ENCODE data around the gene GJB3.
"Not testable (repeated sequence)": the region's sequence is repeated elsewhere in the genome, so short reads cannot be mapped to it uniquely, and the experiment has no call there.

The GJB3 gene

DNA sequence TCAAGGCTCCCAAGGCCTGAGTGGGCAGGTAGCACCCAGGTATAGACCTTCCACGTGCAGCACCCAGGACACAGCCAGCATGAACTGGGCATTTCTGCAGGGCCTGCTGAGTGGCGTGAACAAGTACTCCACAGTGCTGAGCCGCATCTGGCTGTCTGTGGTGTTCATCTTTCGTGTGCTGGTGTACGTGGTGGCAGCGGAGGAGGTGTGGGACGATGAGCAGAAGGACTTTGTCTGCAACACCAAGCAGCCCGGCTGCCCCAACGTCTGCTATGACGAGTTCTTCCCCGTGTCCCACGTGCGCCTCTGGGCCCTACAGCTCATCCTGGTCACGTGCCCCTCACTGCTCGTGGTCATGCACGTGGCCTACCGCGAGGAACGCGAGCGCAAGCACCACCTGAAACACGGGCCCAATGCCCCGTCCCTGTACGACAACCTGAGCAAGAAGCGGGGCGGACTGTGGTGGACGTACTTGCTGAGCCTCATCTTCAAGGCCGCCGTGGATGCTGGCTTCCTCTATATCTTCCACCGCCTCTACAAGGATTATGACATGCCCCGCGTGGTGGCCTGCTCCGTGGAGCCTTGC is 19.7 kb upstream of the GJB3 start:
- DNase-seq (ENCODE audit: low read depth), result no peak

DNA sequence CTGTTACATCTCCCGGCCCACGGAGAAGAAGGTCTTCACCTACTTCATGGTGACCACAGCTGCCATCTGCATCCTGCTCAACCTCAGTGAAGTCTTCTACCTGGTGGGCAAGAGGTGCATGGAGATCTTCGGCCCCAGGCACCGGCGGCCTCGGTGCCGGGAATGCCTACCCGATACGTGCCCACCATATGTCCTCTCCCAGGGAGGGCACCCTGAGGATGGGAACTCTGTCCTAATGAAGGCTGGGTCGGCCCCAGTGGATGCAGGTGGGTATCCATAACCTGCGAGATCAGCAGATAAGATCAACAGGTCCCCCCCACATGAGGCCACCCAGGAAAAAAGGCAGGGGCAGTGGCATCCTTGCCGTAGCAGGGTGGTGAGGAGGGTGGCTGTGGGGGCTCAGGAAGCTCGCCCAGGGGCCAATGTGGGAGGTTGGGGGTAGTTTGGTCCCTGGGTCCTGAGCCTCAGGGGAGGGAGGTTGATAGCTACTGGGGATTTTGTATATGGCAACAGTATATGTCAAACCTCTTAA is 19.2 kb upstream of the GJB3 start:
- DNase-seq (ENCODE audit: low read depth), result no peak

DNA sequence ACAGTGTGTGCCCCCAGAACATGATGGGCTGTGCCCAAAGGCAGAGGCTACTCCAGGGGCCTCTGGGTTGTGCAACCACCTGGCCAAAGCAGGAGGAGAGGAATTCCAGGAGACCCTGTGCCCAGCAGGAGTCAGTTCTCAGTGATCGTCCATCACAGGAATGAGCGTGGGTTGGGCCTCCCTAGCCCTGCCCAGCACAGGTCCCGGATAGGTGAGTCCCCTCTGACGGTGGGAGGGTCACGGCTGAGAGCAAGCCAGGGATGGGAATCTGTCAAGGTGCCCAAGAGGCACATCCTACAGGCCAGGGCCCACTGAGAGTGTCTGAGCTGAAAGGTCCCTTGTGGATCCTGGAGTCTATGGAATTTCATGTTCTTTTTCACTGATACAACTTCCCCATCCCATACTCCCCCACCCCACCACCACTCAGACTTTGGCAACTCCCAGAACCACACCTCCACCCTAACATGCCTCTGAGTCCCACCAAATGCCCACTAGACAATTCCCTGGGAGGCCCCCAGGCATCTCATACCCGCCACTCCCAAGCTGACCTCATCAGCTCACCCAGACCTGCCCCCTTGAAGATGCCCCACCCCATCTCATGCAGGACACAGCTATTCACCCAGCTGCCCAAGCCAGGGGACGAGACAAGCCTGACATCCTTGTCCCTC is 18.4 kb upstream of the GJB3 start:
- peak; percentile 36 for DNase-seq (ENCODE audit: low read depth)

DNA sequence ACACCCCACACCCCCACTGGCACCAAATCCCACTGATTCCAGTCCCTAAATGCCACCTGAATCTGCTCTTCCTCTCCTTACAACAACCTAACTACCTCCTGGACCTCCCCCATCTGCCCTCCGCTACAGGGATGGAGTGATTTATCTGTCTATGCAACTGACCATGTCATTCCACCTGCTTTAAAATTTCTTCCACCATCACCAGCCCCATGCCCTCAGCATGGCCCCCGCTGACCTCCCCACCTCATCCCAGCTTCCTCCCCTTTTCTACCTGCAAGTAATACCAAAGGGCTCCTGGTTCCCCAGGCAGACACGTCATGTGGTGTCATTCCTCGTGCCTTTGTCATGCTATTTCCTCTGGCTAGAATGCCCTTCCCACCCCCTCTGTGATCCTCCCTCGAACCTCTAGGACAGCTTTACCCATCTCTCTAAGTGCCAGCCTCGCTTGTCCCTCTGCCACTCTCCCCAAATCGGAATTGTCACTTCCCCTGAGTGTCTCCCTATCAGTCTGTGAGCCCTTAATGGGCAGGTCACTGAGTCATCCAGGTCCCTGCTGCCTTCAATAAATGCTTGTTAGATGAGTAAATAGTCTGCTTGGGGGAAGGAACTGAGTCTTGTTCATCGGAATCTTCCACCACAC is 17.8 kb upstream of the GJB3 start:
- DNase-seq (ENCODE audit: low read depth), result peak; percentile 84

DNA sequence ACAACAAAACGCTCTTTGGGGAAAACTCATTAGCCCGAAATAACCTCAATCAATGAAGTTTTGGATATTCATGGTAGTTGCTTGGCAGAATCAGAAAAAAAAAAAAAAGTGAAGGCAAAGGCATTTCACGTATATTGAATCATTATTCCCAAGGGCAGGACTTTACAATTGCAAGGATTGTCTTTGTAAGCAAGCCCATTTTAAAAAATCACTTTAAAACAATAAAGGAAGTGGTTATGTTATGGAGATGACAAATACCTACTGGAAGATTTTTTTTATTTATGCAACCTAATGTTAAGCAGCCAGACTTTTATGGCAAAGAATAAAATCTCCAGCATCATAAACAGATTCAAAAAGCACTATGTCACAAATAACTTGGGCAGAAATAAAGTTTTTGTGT is 12.2 kb upstream of the GJB3 start:
- DNase-seq (ENCODE audit: low read depth), result no peak

DNA sequence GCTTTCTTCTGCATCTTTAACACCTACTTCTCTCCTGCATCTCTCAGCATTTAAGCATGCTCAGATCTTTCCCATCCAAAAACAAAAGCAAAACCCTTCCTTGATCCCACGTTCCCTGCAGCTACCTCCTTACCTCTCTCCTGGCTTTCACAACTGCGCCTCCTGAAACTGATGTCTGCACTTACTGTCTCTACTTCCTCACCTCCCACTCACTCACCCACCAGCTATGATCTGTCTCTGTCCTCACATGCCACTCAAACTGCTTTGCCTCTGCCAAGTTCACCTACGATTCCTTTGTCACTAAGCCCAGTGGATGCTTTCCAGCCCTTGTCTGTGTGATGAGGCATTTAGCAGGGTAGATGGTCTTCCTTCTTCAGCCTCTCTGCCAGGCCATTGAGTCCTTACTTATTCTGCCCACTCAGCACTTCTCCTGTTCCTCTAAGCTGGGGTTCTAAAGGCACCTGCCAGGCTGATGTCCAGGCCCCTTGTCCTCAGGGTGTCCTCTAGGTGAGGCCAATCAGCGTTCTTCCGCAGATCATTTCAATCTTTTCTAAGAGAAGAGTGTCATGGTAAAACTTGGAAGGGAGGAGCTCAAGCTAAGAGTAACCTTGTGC is 10.0 kb upstream of the GJB3 start:
- no peak for DNase-seq (ENCODE audit: low read depth)

DNA sequence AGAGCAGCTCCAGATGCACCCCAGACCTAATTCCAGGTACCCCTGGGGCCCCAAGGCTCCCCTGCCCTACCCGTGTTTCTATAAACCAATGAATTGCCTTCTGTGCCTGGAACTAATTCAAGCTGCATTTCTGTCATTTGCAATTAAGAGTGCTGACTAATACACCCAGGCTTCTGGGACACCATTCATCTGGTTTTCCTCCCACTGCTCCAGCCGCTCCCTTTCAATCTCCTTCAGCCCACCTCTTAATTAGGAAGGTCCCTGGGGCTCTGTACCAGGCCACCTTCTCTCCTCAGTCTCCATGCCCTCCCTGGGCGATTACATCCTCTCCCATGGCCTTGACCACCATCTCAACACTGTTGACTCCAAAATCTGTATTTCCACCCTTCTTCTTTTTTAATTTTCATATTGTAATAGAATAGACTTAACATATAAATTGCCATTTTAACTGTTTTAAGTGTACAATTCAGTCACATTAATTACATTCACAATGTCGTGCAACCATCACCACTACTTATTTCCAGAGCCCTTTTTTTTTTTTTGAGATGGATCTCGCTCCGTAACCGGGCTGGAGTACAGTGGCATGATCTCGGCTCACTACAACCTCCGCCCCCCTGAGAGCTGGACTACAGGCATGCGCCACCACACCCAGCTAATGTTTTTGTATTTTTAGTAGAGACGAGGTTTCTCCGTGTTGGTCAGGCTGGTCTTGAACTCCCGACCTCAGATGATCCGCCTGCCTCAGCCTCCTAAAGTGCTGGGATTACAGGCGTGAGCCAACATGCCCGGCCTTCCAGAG is 9.2 kb upstream of the GJB3 start:
- DNase-seq (ENCODE audit: low read depth), result no peak

DNA sequence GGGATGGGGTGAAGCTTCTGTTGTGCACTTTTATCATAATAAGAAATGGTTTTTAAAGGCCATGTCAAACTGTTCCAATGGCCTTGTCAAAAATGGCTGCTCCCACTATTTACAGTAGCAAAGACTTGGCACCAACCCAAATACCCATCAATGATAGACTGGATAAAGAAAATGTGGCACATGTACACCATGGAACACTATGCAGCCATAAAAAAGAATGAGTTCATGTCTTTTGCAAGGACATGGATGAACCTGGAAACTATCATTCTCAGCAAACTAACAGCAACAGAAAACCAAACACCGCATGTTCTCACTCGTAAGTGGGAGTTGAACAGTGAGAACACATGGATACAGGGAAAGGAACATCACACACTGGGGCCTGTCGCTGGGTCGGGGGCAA is 7.9 kb upstream of the GJB3 start:
- not testable (repeated sequence) for DNase-seq (ENCODE audit: low read depth)

DNA sequence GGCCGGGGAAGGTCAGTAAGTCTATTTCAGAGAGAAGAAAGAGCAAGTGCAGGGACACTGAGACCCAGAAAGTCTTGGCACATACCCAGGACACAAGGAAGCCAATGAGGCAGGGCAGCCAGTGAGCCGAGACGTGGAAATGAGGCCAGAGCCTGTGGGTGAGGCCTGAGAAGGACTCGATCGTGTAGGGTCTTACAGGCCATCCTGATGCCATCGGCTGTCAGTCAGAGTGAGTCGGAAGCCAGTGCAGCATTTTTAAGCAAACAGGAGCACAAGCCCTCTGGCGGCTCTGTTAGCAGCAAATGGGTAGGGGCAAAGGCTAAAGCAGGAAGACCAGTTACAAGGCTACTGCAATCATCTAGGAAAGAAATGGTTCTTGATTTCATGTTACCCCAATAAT is 6.1 kb upstream of the GJB3 start:
- no peak for DNase-seq (ENCODE audit: low read depth)

DNA sequence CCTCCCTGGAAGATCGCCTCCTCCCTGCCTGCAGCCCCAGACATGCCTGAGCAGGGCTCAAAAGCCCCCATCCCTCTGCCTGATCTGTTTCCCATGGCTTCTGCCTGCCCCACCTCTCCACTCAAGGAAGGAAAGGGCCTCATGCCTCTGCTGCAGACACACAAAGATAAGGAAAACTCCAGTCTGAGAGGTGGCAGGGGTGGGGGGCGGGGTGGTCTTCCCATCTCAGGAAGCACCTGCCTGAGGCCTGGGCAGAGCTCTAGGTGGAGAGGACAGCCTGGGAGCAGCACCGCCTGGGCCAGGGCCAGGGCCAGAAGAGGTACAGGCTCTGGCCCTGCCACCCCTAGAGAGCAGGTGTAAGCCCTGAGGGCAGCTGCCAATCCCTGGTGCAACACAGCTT is 4.1 kb upstream of the GJB3 start:
- no peak for DNase-seq (ENCODE audit: low read depth)

DNA sequence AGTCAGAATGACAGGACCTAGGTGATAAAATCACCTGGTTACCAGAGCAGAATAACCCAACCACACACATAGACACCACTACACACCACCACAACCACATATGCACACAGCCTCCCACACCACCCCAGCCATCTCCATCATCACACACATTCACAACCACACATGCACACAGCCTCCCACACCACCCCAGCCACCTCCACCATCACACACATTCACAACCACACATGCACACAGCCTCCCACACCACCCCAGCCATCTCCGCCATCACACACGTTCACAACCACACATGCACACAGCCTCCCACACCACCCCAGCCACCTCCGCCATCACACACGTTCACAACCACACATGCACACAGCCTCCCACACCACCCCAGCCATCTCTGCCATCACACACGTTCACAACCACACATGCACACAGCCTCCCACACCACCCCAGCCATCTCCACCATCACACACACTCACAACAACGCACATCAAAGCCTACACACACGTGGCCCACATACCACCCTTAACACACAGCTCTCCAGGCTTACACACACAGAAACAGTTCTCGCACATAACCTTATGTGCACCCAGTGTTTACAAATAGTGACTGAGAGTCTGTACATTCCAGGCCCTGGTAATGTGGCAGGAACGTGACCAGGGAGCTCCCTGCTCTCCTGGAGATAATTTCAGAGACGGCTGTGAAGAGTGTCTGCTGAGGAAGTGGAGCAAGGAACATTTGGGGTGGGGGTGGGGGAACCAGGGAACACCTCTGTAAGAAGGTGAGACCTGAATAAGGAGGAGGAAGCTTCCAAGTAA is 3.3 kb upstream of the GJB3 start:
- no peak for DNase-seq (ENCODE audit: low read depth)

DNA sequence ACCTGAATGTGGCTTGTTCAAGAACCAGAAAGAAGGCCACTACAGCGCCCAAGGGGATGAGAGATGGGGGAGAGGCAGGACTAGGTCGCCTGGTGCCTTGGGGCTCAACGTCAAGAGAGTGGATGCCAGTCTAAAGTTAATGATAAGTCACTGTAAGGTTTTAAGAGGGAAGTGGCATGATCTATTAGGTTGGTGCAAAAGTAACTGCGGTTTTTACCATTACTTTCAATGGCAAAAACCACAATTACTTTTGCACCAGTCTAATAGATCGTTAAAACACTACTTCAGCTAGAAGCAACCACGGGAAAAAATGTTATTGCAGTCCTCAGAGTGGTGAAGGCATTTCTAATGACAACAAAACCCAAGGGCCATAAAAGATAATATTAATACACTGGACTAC is 2.6 kb upstream of the GJB3 start:
- DNase-seq (ENCODE audit: low read depth), result no peak

DNA sequence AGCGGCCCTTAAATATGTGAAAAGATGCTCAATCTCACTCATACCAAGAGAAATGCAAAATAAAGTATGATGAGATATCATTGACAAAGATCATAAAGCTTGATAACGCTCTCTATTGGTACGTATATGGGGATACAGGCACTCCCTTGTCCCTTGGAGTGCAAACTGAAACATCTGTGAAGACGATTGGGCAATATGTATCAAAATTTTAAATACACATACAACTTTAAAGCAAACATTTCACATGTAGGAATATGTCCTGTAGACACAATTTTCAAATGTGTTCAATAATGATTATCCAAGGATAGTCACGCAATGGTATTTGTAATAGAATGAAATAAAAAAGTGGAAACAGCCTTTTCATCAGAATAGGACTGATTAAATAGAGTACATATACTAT is 2.0 kb upstream of the GJB3 start:
- no peak for DNase-seq (ENCODE audit: low read depth)

DNA sequence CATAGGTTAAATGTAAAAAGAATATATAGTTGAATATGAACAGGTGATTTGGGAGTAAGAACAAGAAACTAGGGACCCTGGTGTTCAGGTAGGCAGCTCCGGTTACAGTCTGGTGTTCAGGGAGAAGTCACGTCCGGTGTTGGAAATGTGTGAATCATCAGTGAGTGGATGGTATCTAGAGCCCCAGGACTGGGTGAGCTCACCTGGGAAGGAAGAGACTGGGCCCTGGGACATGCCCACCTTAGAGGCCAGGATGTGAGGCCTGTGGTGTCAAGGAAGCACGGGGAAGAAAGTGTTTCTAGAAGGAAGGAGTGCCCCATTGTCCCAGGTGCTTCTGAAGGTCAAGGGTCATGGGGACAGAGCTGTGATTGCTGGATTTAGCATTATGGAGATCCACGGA is 1.5 kb upstream of the GJB3 start:
- DNase-seq (ENCODE audit: low read depth), result no peak

DNA sequence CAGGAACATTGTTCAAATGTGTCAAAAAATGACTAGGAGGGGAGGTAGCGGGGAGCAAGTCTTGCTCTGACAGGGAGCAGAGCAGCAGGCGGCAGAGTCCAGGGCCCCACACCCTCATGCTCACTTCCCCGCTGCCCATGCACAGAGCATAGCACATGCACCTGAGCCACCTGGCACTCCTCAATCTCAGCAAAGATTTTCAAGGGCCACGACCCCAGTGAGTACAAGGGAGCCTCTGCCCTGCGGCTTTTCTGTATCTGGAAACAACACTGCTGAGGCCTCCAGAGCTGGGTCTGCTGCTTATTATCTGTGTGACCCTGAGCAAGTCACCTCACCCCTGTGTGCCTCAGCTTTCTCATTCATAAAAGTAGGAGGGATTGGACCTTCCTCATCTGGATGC is 1.1 kb upstream of the GJB3 start:
- DNase-seq (ENCODE audit: low read depth), result no peak

DNA sequence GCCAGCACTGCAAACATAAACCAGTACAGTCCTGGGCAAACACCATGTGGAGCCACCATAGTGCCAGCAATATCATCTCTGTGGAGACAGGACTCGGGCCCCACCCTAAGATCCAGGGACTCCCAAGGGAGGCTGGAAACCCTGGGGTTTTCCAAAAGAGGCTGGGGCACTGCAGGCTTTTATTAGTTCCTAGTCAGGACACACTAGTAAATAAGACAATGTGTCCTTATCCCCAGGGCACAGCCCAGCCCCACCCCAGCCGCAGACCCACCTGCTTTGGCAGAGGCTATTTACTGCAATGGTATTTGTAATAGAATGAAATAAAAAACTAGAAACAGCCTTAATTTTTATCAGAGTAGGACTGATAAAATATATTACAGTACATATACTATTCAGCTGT is 486 bp upstream of the GJB3 start:
- DNase-seq (ENCODE audit: low read depth), result no peak

DNA sequence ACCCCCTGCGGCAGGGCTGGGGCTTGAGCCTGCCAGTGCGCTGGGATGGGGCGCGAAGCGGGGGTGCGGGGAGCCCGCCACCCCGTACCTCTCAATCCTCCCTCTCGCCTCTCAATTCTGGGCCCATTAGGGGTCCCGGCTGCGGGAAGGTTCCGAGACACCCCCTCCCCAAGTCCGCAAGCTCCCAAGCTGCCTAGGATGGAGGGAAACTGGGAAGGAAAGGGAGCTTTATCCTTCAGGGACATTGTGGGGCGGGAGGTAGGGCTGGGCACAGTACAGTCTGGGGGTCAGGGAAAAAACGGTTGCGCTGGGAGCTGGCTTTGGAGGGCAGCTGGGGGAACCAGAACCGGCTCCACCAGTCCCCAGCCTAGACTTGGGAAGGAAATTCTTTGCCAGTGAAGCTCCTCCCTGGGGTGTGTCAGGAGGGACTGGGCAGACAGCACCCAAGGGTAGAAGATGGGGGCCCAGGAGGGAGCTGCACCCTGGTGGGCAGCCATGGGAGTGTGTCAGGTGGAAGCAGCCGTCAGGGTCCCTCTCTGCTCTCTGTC is 904 bp downstream of the GJB3 start:
- peak; percentile 15 for DNase-seq (ENCODE audit: low read depth)

DNA sequence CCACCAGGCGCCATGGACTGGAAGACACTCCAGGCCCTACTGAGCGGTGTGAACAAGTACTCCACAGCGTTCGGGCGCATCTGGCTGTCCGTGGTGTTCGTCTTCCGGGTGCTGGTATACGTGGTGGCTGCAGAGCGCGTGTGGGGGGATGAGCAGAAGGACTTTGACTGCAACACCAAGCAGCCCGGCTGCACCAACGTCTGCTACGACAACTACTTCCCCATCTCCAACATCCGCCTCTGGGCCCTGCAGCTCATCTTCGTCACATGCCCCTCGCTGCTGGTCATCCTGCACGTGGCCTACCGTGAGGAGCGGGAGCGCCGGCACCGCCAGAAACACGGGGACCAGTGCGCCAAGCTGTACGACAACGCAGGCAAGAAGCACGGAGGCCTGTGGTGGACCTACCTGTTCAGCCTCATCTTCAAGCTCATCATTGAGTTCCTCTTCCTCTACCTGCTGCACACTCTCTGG is 3.8 kb downstream of the GJB3 start:
- no peak for DNase-seq (ENCODE audit: low read depth)

DNA sequence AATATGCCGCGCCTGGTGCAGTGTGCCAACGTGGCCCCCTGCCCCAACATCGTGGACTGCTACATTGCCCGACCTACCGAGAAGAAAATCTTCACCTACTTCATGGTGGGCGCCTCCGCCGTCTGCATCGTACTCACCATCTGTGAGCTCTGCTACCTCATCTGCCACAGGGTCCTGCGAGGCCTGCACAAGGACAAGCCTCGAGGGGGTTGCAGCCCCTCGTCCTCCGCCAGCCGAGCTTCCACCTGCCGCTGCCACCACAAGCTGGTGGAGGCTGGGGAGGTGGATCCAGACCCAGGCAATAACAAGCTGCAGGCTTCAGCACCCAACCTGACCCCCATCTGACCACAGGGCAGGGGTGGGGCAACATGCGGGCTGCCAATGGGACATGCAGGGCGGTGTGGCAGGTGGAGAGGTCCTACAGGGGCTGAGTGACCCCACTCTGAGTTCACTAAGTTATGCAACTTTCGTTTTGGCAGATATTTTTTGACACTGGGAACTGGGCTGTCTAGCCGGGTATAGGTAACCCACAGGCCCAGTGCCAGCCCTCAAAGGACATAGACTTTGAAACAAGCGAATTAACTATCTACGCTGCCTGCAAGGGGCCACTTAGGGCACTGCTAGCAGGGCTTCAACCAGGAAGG is 4.3 kb downstream of the GJB3 start:
- DNase-seq (ENCODE audit: low read depth), result no peak

DNA sequence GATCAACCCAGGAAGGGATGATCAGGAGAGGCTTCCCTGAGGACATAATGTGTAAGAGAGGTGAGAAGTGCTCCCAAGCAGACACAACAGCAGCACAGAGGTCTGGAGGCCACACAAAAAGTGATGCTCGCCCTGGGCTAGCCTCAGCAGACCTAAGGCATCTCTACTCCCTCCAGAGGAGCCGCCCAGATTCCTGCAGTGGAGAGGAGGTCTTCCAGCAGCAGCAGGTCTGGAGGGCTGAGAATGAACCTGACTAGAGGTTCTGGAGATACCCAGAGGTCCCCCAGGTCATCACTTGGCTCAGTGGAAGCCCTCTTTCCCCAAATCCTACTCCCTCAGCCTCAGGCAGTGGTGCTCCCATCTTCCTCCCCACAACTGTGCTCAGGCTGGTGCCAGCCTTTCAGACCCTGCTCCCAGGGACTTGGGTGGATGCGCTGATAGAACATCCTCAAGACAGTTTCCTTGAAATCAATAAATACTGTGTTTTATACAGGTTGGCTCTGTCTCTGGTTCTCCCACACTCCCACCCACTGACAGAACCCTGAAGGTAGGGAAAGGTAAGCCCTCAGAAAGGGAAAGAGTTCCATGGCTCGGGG is 5.0 kb downstream of the GJB3 start:
- no peak for DNase-seq (ENCODE audit: low read depth)

All from ELR (cell line).